ENCODE data around the gene TPM1.
"Not testable (repeated sequence)": the region's sequence is repeated elsewhere in the genome, so short reads cannot be mapped to it uniquely, and the experiment has no call there.

Gene TPM1

DNA sequence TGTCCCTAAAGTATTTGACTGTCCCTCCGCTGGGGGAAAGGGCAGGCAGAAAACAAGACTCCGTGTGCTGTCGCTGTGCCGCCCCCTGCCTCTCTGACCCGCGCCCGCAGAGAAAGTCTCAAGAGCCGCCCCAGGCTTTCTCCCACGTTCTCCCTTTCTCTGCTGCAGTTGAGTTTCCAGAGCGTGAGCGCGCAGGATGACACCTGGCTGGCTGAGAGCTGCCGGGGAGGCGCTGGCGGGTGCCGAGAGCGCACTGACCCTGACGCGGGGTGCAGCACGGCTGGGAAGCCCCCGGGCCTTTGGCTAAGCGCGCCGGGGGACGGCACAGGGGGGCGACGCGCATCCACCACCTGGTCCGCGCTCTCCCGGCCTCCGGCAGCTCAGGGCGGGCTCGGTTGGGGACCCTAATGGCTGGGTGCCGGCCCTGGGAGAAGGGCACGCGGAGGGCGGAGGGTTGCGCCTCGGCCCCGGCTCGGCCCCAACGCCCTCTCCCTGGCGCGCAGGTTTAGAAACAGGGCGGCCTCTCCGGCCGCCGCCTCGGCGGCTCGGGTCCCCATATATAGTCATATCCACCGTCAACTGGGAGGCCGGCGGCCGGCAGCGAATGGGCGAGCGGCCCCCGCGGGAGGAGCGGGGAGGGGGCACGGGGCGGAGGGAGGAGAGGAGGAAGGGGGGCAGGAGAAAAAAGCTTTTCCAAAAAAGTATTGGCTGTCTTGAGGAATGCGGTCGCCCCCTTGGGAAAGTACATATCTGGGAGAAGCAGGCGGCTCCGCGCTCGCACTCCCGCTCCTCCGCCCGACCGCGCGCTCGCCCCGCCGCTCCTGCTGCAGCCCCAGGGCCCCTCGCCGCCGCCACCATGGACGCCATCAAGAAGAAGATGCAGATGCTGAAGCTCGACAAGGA is at the start of gene TPM1:
Gene TPM1 (plus strand): TSS at position 774 of the 903 bp plus-strand sequence. CDS start 83 bp downstream, at position 857.
- DNase-seq: no peak

DNA sequence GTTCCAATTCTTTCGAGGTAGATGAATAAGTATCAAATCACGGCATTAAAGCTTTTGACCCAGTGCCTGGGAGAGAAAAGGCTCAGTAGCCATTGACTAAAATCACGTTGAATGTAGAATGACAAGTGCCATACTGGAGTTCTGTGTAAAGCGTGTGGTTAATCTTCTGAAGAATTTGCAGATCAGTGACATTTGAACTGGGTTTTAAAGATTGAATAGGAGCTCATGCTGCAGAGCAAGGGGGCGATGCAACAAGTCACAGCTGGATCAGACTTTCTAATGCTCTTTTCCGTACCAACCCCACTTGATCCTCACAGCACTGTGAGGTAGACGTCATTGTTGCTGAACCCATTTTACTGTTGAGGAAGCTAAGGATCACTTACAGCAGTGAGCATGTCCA is 49.5 kb upstream of the TPM1 start:
- no peak for DNase-seq

DNA sequence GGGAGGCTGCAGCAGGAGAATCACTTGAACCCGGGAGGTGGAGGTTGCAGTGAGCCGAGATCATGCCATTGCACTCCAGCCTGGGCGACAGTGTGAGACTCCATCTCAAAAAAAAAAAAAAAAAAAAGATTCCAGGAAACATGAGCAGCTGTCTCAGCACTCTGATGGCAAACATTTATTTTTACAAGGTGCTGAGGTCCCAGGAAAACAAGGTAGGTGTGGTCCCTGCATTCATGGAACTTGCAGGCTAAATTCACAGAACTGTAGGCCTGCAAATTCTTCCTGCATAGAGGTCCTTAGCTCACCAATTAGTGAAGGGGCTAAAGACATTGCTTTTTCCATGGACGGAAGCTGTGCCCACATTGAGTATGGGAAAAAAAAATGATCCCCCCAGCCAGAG is 48.9 kb upstream of the TPM1 start:
- DNase-seq: not testable (repeated sequence)

DNA sequence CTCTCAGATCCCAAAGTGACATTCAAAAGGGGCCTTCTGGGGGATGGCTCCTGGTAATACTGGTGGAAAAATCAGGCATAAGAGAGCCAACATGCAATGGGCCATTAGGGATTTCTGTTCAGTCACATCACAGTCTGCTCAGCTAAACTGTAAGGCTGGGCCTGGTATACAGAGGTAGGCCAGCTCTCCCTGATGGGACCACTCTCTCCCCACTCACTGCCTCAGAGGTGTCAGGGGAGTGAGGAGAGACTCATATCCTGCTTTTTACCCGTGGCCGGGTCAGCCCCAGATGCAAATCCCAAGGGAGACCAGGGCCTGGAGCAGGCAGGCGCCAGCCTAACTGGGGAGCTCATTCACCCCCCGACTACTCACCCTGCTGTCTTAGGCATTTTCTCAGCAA is 48.1 kb upstream of the TPM1 start:
- no peak for DNase-seq

DNA sequence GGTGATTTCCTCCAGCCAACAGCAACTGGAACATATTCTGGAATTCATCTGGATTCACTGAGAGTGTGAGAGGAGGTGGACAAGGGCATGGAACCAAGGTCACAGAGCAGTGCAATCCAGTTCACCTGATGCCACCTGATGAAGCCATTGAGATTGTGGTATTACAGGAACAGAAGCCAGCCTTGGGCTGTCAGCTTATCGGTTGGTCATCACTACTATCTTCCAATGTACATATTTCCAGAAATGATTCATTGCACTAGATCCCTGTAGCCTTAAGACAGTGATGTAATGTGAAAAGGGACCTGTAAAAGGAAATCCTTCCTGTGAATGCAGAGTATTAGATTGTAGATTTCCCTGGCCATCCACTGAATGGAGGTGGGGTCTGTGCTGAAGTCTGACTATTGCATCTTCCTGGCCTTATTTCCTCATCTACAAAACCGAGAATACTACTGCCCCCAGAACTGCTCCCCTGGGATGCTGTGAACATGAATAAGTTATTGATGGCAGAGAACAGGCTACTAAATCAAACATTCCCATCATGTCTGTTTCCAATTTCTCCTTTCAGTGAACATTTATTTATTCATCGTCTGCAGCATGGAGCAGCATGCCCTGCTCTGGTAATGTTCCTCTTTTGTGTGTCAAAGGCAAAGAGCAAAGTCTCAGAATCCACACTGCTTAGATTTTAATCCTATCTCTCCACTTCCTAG is 47.4 kb upstream of the TPM1 start:
- DNase-seq: no peak

DNA sequence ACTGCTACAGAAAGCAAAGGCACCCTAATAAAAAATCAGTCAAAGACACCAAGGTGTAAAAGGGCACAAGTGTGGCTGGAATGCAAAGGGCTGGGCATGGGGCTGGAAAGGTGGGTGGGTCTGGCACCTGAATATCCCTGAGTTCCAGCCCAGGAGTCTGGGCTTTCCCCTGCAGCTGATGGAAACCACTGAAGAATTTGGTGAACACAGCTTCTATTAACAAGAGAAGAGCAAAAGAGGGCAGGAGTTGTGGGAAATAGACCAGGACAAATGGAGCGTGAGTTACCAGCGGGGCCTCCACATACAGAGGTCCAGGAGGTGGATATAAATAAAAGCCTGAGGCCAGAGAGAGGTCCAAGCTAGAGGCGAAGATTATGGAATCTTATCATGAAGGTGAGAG is 45.1 kb upstream of the TPM1 start:
- no peak for DNase-seq

DNA sequence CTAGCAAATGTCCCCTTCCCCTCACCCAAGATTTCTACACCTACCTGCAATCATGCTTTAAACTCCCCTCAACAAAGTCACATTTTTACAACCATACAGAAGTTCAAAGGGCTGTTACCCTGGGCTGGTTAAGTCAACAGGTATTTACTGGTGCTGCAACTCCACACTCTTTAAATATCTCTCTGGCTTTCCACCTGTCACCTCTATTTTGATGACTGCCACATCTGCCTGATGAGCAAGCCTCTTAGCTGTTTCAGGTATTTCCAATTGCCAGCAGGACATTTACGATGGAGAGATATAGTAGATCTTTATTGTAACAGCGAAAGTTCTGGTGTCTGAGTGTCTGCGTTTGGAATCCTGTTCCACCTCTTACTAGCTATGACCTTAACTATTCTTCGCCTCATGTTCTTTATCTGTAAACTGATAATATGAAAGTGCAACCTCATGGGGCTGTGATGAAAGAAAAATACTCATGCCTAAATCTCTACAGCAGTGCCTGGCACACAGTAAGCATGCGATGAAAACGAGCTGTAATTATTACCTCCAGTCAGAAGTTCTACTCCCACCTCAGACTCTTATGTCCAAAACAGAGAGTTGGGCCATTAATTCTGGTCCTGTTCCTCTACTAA is 44.2 kb upstream of the TPM1 start:
- no peak for DNase-seq

DNA sequence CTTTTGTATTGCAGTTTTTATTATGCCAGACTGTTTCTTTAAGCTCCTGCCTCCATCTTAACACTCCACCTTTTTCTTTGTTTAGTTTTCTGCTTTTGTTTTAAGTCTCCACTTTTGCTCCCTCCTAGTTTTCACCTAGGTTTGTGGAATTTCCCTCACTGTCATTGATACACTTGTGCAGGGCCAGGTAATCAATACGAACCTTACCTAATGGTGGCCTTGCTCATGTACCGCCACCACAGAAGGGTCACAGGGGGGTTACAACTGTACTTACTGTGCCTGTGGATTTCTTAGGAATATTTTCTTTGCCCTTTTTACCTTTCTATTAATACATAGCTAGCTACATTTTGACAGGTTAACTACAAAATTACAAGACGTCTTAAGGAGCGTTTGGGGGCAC is 43.4 kb upstream of the TPM1 start:
- no peak for DNase-seq

DNA sequence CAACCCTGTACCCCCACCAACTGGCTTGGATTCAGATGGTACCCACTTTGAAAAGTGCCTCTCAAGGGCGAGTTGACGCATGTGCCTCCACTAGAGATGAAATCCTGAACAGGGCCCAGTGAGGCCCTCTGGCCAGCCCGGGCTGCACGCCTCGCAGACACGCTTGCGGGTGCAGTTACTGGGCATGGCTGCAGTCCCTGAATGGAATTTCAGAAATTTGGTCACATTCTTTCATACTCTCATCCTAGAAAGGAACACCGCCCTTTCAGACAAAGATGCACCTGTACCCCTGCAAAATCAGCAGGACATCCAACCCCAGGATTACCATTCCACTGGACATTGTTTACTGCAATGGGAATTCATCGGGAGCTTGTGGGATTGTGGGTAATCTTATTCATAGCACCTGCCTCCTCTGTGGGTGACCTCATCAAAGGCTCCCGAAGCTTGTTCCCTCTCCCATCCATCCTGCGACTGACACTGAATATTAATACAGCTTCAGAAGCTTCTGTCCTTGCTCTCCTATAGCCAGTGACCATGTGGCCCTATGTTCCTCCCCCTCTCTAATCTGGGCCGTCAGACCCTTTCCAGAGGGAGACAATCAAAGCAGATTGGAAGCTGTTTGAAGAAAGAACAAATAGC is 42.5 kb upstream of the TPM1 start:
- DNase-seq: no peak

DNA sequence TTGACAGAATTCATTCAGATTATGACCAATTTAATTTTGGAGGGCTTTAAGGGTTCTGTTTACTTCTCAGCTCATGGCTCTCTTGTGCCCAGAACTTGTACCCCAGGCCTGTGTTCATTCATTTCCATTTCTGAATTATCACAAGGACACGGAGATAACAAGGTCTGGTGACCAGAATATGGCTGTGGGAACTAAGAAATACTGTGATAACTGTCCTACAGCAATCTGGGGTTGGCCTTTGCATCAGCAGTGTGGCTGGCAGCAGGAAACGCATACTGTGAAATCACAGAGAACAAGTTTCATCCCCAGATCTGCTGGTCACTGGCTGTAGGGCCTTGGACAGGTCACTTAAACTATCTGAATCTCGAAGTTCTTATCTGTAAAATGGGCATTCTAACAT is 41.8 kb upstream of the TPM1 start:
- DNase-seq: no peak

DNA sequence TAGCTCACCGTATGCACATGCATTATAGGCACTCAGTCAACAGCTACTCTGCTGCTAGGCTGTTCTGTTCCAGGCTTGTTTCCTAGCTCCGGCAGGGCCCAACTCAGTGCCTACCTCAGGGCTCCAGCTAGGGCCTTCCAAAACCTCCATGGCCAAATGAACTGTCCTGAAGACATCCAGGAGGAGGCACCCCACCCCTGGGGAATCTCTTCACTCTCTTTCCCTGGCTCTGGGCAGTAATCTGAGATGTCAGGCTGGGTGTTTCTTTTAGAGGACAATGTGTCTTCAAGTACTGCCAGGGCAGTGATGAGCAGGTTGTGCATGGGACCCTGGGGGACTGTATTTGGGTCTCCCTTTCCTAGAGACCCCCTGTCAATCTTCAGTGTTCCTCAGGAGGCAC is 38.3 kb upstream of the TPM1 start:
- no peak for DNase-seq

DNA sequence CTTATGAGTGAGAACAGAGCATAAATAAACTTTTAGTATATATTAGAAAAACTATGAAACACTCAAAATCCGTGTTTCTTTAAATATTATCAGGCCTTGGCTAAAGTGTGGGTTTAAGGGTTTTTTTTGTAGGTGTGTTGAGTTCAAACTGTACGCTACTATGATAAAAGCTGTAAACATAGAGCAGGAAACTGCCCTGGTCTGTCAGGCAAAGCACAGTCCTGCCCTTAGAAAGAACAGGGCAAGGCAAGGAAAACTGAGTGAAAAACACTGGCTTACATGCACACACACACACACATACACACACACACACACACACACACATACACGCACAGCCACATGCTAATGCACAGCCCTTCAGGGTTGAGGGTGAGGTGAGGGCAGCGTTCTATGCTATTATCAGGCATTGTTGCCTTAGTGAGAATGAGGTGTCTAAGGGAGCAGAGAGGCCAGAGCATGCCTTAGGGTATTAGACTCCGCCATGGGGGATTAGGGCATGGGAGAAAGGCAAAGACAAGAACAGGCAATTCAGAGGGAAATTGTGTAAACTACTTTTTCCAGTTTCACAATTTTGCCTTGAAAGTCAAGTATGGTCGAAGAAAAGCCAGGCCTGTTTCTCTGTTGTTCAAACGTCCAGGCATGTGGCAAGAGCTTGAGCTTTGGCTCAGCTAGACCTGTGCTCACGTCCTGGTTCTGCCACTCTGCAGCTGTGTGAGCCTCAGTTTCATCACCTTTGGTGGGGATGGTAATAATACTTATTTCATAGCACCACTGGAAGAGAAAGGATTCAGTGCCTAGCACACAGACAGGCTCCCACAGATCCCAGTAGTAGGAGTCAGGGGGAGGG is 36.3 kb upstream of the TPM1 start:
- no peak for DNase-seq

DNA sequence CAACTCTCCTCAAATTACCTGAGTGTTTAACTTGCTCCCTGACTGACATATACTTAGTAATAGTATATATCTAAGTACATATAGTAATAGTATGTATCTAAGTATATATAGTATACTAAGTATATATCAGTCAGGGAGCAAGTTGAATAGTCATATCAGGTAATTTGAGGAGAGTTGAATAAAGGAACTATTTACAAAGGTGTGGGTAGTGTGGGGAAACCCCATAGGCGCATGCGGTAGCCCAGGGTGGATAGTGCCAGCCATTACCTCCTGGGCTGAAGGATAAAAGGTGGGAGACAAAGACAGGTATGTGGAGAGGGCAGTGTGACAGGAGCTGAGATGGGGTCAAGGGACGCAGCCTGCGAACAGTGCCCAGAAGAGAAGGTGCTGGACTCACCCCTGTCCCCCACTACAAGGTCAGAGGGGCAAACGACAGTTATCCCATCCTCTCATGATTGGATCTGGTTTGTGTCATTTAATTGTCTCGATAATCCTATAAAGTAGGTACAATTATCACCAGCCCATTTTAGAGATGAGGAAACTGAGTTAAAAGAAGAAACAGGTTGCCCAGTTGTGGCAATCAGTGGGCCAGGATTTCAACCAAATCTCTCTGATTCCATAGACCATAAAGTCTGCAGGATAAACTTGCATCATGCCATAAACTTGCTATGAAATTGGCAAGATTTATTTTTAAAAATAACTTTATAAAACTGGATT is 34.1 kb upstream of the TPM1 start:
- DNase-seq: no peak

DNA sequence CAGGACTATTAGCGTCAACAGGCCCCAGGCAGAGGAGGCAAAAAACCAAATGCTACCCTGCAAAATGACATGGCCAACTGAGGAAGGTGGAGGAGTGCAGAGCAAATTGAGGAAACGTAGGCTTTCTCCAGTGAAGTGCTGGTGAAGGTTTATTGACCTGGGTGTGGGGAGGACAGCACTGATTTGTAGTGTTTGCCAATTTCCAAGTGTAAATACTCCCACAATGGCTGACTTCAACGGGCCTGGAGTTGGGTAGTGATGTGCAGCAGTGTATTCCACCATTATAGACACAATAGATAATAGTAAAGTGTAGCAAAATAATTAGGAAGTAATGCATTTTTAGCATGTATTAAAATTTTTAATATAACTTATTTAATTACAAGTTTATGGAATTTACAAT is 32.2 kb upstream of the TPM1 start:
- no peak for DNase-seq

DNA sequence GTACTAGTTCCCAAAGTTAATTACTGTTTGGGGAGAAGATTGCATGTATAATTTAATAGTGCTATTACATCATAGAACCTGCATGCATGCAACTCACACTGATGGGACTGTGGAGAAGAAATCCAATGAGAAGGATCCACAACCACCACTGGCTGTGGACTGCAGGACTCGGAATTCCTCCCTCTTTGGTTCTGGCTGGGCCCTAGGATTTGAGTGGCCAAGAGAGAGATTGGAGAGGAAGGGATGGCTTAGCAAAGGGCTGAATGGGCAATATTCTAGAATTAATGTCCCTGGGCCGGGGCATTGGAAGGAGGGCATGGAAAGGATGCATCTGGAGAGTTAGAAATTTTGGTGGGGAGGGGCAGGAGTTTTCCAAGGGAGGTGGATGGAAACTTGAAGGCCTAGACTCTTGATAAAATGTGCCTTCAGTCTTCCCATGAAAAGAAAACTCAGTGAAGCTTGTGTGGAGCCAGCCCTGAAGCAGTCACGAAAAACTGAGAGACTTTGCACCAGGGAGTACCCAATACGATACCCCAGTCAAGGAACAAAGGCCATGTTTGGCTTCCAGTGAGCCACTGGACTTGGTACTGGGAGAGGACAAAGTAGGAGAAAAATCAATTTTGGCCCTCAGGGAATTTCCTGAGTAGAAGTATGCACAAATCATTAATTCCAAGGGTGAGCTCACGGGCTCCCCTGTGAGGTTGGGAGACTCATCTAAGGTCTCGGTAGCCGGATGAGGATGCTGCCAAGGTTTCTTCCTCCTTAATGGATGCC is 31.4 kb upstream of the TPM1 start:
- no peak for DNase-seq

DNA sequence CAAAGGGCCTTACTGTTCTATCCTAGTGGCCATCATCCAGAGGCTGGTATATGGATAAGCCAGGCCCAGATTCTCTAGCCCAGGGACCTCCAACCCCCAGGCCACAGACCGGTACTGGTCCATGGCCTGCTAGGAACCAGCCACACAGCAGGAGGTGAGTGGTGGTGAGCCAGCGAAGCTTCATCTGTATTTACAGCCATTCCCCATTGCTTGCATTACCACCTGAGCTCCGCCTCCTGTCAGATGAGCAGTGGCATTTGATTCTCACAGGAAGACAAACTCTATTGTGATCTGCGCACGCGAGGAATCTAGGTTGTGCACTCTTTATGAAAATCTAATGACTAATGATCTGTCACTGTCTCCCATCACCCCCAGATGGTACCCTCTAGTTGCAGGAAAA is 30.1 kb upstream of the TPM1 start:
- DNase-seq: no peak

DNA sequence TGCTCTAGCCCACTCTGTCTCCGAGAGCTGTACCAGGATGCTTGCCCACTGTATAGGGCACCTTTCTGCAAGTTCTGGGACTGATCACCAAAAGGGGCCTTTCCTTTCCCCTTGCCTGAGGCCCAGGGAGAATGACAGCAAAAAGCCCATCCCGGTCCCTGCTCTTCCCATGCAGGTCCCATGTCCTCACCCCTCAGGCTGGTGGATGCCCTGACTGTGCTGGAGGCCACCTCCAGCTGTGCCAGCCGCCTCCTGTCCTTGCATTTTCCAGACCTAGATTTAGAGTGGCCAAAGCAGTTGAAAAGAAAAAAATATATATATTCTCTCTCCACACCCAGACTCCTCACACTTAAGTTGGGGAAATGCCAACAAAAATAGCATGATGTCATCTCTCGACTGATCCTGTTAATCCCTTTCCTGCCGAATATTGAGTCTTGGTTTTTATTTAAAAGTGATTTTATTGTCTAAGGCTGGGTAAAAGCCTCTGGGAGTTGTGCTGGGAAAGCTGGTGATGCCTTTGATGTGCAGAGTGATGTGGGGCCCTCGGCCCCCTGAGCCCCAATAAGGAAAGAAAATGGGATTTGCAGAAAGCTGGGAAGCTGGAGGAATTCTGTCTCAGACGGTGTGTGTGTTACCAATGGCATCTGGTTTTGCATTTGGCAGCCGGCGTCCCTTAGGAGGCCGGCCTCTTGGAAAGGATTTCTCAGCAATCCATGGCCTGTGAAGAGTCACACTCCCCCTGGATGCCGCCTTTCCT is 29.3 kb upstream of the TPM1 start:
- DNase-seq: no peak

DNA sequence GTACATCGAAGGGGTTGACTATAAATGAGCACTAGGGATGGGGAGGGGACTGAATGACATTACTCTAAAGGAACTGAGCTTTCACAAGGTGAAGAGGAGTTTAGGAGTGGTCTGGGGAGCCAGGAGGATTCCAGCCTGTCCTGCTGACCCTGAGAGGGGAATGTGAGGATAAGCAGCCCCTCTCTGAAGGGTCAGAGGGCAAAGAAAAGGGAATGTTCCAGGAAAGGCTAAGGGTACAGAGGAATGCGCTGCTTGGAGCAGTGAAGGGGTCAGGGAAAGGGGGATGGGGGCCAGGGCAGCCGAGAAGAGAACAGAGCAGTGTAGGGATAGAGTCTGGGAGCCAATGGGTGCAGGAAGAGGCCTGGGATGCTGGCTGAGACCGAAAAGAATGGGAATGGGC is 28.0 kb upstream of the TPM1 start:
- DNase-seq: no peak

DNA sequence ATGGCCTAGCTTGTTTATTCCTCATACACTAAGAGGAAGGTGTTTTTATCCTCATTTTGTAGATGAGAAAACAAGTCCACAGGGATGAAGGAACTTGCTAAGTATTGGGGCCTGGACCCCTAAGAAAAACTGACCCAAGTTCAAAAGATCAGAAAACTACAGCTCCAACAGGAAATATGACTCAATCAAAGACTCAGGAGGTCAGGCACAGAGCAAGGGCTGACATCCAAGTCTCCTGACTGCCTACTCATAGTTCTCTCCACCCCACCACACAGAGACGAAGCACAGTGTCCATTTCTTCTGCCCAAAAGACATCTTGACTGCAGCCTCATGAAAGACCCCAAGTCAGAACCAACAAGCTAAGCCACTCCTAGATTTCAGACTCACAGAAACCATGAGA is 26.9 kb upstream of the TPM1 start:
- DNase-seq: no peak

DNA sequence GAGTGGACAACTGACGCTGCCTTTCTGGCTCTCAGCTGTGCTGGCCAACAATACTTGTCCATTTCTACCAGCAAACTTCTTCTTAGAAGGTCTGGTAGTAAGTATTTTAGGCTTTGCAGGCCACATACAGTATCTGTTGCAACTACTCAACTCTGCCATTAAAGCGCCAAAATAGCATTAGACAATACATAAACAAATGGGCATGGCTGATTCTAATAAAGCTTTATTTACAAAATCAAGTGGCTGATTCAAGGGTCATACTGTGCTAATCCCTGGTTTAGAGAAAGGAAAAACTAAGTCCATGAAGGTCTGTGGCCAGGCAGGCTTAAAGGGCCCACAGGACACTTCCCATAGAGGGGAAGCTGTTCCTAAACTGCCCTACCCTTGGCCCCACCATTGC is 26.3 kb upstream of the TPM1 start:
- DNase-seq: no peak
